PC-3 (cell line): ENCODE data around the gene ABHD1.

Source experiments
- EZH2 ChIP-seq: fragments of 300-600 bp; sonication (generic); IDR thresholded peaks from one replicate; pipeline ENCODE4 v1.6.1; 2017; ENCODE audit warnings: antibody characterized with exemption, mild to moderate bottlenecking, low read length; ENCODE audit not compliant: unreplicated experiment
- EZH2phosphoT487 ChIP-seq: fragments of 300-600 bp; sonication (generic); IDR thresholded peaks from 2 replicates; pipeline ENCODE4 v1.6.1; 2018; ENCODE audit warnings: mild to moderate bottlenecking, antibody characterized with exemption, low read length, borderline replicate concordance
- TF ChIP-seq, protein P1 (sequence below): fragments of 300-600 bp; sonication (generic); conservative IDR thresholded peaks from 2 replicates; pipeline ENCODE4 v1.5.1; 2017; ENCODE audit warnings: antibody characterized with exemption, low read depth, mild to moderate bottlenecking, low read length

GRCh38 chr2:27152102-27152795, 28.6 kb downstream of the ABHD1 start:
- TF ChIP-seq, protein P1, sequence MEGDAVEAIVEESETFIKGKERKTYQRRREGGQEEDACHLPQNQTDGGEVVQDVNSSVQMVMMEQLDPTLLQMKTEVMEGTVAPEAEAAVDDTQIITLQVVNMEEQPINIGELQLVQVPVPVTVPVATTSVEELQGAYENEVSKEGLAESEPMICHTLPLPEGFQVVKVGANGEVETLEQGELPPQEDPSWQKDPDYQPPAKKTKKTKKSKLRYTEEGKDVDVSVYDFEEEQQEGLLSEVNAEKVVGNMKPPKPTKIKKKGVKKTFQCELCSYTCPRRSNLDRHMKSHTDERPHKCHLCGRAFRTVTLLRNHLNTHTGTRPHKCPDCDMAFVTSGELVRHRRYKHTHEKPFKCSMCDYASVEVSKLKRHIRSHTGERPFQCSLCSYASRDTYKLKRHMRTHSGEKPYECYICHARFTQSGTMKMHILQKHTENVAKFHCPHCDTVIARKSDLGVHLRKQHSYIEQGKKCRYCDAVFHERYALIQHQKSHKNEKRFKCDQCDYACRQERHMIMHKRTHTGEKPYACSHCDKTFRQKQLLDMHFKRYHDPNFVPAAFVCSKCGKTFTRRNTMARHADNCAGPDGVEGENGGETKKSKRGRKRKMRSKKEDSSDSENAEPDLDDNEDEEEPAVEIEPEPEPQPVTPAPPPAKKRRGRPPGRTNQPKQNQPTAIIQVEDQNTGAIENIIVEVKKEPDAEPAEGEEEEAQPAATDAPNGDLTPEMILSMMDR = 0 out of 2 replicates have a peak, but pooled peaks have one; percentile 18
- TF ChIP-seq EZH2 = no peak
- TF ChIP-seq EZH2phosphoT487 = no peak
